ENCODE data around the gene CLEC2D.
"Not testable (repeated sequence)": the region's sequence is repeated elsewhere in the genome, so short reads cannot be mapped to it uniquely, and the experiment has no call there.

Gene CLEC2D

DNA sequence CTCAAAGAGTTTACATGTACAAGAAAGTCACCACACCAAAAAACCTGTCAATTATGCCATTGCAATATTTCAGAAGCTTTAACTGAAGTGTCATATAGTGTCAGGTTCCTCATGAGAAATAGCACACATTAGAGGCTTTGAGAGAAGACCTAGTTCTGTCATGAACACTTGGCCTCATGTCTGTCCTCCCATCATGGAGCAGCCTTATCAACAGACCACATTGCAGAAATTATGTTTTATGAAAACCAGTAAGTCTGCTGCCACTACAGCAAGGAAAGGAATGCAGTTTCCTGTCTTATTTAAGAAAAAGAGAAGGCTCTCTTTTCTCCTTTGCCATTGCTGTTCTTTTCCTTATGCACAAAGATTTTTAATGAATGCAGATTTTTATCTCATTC is 26.2 kb upstream of the CLEC2D start:
- H3K4me3 ChIP-seq (ENCODE audit: low read length): no peak overlapping the region
- no peak overlapping the region for H3K9ac ChIP-seq (ENCODE audit: low read length)
- H3K27ac ChIP-seq (ENCODE audit: low read length): no peak overlapping the region
- no peaks in the 10 kb centered on the region for H3K27me3 ChIP-seq (ENCODE audit: control insufficient read depth, insufficient read depth, low read length)
- peaks cover 11% of the 10 kb centered on the region for H3K4me1 ChIP-seq (ENCODE audit: control insufficient read depth, low read depth, low read length)
- peaks cover 7% of the 10 kb centered on the region for H3K9me3 ChIP-seq (ENCODE audit: control insufficient read depth, low read depth, low read length)
- H3K36me3 ChIP-seq (ENCODE audit: control insufficient read depth, low read depth, low read length): no peaks in the 10 kb centered on the region

DNA sequence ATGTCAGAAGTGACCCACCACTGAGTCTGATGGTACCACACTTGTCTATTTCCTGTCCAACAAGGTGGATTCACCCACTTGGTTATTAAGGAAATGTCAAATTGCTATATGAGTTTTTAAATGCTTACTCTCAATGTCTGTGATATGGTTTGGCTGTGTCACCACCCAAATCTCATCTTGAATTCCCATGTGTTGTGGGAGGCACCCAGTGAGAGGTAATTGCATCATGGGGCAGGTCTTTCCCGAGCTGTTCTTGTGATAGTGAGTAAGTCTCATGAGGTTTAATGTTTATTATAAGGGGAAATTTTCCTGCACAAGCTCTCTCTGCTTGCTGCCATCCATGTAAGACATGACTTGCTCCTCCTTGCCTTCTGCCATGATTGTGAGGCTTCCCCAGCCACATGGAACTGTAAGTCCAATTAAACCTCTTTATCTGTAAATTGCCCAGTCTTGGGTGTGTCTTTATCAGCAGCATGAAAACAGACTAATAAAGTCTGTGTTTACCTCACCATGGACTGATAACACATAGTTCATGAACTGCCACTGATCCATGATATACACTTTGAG is 24.4 kb upstream of the CLEC2D start:
- peaks cover 25% of the 10 kb centered on the region for H3K4me1 ChIP-seq (ENCODE audit: control insufficient read depth, low read depth, low read length)
- not testable (repeated sequence) for H3K4me3 ChIP-seq (ENCODE audit: low read length); H3K9ac ChIP-seq (ENCODE audit: low read length); H3K27me3 ChIP-seq (ENCODE audit: control insufficient read depth, insufficient read depth, low read length); H3K9me3 ChIP-seq (ENCODE audit: control insufficient read depth, low read depth, low read length); H3K36me3 ChIP-seq (ENCODE audit: control insufficient read depth, low read depth, low read length); H3K27ac ChIP-seq (ENCODE audit: low read length)

DNA sequence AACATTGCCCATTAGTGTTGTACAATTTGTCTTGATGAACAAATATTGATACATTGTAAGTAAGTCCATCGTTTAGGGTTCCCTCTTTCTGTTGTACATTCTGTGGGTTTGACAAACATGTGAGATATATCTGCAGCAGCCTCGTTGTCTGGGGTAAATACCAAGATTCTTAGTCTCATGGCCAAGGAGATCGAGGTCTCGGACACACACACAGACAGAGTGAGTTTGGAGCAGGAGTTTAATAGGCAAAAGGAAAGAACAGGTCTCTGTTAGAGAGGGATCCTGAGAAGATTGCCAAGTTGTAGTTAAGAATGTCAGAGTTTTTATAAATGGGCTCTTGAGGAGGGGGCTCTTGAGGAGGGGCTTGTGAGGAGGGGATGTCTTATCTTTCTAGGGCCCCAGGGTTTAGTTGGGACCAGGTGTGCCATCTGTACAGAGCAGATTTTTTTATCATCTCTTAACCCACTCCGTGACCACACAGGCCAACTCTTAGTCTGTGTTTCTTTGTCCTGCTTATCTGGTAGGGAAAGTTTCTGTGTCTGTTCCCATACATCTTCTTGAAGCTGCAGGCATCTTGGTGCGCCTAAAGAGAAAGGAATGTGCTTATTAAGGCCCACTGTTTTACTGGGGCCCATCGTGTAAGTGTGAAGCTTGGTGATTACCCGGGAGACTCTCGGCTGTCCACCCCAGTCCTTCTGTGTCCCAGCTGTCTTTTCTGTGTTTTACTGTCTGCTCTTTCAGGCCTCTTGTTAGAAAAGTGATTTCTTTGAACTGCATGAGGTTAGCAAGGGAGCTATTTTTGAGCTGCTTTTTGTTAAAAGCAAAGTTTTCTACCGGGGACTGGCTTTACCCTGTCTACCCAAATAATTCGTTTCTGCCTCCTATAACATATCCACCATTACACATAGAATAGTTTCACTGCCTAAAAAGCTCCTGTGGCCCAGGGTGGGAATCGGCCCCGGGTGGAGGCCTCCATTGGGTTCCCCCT is 22.4 kb upstream of the CLEC2D start:
- Histone ChIP-seq H3K4me1 (ENCODE audit: control insufficient read depth, low read depth, low read length) (peaks cover 34% of the 10 kb centered on the region), H3K36me3 (ENCODE audit: control insufficient read depth, low read depth, low read length) (no peaks in the 10 kb centered on the region), H3K27ac (ENCODE audit: low read length) (peak overlapping the region; percentile 77), H3K9ac (ENCODE audit: low read length) (peak overlapping the region; percentile 84), H3K27me3 (ENCODE audit: control insufficient read depth, insufficient read depth, low read length) (no peaks in the 10 kb centered on the region), H3K4me3 (ENCODE audit: low read length) (peak overlapping the region; percentile 92), H3K9me3 (ENCODE audit: control insufficient read depth, low read depth, low read length) (no peaks in the 10 kb centered on the region)

DNA sequence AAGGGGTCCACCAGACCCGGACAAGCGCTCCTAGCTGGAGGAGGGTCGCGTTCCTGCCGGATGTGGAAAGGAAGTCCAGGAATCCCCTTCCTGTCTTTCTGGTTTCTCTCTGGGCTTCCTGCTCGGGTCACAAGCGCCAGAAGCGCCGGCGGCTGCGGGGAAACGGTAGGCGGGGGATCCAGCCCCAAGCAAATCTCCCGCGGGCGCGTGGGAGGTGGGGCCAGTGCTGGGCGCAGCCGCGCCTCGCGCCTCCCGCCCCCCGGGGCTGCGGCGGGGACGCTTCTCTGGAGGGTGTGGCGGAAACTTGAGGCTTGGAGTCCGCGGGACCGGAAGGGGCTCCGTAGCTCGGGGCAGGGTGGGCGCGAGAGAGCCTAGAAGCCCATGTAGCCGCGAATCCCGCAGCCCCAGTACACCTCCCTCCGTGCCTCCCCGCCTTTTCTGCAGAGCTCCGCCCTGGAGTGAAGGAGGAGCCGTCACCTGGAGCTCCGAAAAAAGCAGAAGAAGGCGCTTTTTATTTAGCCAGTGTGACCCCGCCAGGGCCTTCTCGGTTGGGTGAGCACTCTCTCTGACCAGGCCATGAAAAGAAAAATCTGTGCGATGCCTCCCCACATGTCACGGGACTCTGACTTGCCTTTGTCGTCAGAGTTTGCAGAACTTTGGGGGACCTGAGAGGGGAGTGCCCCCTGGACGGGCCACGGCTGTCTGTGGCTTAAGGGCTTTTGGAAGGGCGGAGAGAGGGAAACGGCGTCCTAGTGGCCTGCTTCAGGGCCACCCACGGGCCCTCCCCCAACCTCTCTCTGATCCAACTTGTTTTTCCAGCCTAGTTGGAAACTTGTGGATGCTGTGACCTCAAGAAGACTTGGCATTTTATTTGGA is 21.4 kb upstream of the CLEC2D start:
- Histone ChIP-seq H3K27ac (ENCODE audit: low read length) (peak overlapping the region; percentile 77), H3K36me3 (ENCODE audit: control insufficient read depth, low read depth, low read length) (no peaks in the 10 kb centered on the region), H3K27me3 (ENCODE audit: control insufficient read depth, insufficient read depth, low read length) (no peaks in the 10 kb centered on the region), H3K9me3 (ENCODE audit: control insufficient read depth, low read depth, low read length) (no peaks in the 10 kb centered on the region), H3K4me1 (ENCODE audit: control insufficient read depth, low read depth, low read length) (peaks cover 34% of the 10 kb centered on the region), H3K4me3 (ENCODE audit: low read length) (peak overlapping the region; percentile 92), H3K9ac (ENCODE audit: low read length) (peak overlapping the region; percentile 84)

DNA sequence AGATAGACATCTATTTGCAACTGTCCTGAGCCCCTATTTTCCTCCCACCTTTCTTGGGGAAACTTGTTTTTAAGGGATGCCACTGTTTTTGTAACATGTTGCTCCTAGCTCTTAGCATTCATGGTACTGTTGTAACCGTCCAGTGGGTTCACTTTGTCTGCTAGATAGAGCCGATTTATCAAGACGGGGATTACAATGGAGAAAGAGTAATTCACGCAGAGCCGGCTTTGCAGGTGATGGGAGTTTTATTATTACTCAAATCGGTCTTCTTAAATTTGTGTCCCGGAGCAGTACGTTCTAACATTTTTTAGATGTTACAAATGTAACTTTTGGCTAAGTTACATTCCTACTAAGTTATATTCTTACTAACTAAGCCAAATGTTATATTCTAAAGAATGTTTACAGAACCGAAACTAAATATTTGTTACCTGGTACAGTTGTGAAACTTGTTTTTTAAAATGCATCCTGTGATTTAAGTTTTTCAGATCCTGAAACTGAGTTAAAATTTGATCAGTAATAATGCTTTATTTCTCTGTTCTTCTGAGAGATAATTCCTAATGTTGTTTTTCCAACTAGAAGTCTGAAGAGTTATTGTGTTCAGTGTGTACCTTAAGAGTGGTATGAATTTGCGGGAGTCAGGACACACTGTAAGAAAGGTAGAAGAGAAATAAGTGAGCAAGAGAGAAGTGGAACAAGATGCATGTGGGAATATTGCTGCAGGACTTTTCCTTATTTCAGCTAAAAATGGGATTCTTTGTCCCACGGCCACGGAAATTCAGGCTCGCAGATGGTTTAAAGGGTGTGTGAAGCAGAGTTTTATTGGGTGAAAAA is 20.6 kb upstream of the CLEC2D start:
- Histone ChIP-seq H3K4me1 (ENCODE audit: control insufficient read depth, low read depth, low read length) (peaks cover 34% of the 10 kb centered on the region), H3K27ac (ENCODE audit: low read length) (no peak overlapping the region), H3K4me3 (ENCODE audit: low read length) (peak overlapping the region; percentile 92), H3K9me3 (ENCODE audit: control insufficient read depth, low read depth, low read length) (no peaks in the 10 kb centered on the region), H3K27me3 (ENCODE audit: control insufficient read depth, insufficient read depth, low read length) (no peaks in the 10 kb centered on the region), H3K9ac (ENCODE audit: low read length) (peak overlapping the region; percentile 84), H3K36me3 (ENCODE audit: control insufficient read depth, low read depth, low read length) (no peaks in the 10 kb centered on the region)

DNA sequence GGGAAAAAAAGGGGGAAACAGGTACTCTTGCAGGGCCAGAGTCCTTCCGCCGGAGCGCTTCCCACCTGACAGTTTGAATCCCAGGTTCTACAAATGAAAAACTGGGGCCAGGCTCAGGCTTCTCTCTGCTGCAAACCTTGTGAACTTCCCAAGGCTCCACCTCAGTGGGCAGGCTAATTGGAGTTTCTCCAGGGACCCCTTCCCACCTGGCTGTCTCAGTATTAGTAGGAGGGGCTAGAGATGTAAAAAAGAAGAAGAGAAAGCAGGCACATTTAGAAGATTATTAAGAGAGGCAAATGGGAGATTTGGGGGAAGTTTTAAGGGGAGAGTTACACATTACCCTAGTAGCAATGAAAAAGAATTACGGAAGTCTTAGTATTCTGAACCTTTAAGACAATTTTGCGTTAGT is 20.0 kb upstream of the CLEC2D start:
- Histone ChIP-seq H3K9ac (ENCODE audit: low read length) (peak overlapping the region; percentile 84), H3K9me3 (ENCODE audit: control insufficient read depth, low read depth, low read length) (no peaks in the 10 kb centered on the region), H3K4me1 (ENCODE audit: control insufficient read depth, low read depth, low read length) (peaks cover 34% of the 10 kb centered on the region), H3K4me3 (ENCODE audit: low read length) (peak overlapping the region; percentile 92), H3K36me3 (ENCODE audit: control insufficient read depth, low read depth, low read length) (no peaks in the 10 kb centered on the region), H3K27me3 (ENCODE audit: control insufficient read depth, insufficient read depth, low read length) (no peaks in the 10 kb centered on the region), H3K27ac (ENCODE audit: low read length) (no peak overlapping the region)

DNA sequence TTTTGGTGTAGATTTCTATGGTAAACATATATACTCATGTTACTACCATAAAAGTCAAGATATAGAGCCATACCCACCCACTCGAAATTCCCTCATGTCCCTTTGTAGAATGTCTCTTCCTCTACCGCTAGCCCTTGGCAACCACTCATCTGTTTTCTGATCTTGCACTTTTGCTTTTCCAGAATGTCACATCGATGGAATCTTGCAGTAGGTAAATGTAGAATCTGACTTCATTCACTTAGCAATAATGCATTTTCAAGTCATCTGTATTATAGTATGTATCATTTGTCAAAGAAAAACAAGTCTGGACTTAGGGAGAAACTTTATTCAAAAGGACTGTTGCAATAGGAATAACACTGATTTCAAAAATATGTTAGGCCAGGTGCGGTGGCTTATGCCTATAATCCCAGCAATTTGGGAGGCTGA is 19.3 kb upstream of the CLEC2D start:
- peaks cover 34% of the 10 kb centered on the region for H3K4me1 ChIP-seq (ENCODE audit: control insufficient read depth, low read depth, low read length)
- no peaks in the 10 kb centered on the region for H3K9me3 ChIP-seq (ENCODE audit: control insufficient read depth, low read depth, low read length)
- H3K36me3 ChIP-seq (ENCODE audit: control insufficient read depth, low read depth, low read length): peaks cover 2% of the 10 kb centered on the region
- no peak overlapping the region for H3K27ac ChIP-seq (ENCODE audit: low read length)
- no peak overlapping the region for H3K9ac ChIP-seq (ENCODE audit: low read length)
- H3K4me3 ChIP-seq (ENCODE audit: low read length): no peak overlapping the region
- H3K27me3 ChIP-seq (ENCODE audit: control insufficient read depth, insufficient read depth, low read length): no peaks in the 10 kb centered on the region

DNA sequence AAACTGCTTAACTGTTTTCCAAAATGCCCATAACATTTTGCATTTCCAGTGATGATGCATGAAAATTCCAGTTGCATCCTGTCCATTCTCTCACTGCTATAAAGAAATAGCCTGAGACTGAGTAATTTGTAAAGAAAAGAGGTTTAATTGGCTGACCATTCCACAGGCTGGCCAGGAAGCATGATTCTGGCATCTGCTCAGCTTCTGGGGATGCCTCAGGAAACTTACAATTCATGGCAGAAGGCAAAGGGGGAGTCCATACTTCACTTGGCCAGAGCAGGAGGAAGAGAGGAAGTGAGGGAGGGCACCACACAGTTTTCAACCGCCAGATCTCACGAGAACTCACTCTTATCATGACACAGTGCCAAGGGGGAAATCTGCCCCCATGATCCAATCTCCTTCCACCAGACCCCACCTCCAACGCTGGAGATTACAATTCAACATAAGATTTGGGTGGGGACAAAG is 18.2 kb upstream of the CLEC2D start:
- H3K4me3 ChIP-seq (ENCODE audit: low read length): no peak overlapping the region
- H3K9me3 ChIP-seq (ENCODE audit: control insufficient read depth, low read depth, low read length): no peaks in the 10 kb centered on the region
- H3K9ac ChIP-seq (ENCODE audit: low read length): no peak overlapping the region
- H3K27me3 ChIP-seq (ENCODE audit: control insufficient read depth, insufficient read depth, low read length): no peaks in the 10 kb centered on the region
- H3K36me3 ChIP-seq (ENCODE audit: control insufficient read depth, low read depth, low read length): peaks cover 10% of the 10 kb centered on the region
- H3K27ac ChIP-seq (ENCODE audit: low read length): no peak overlapping the region
- H3K4me1 ChIP-seq (ENCODE audit: control insufficient read depth, low read depth, low read length): peaks cover 34% of the 10 kb centered on the region

DNA sequence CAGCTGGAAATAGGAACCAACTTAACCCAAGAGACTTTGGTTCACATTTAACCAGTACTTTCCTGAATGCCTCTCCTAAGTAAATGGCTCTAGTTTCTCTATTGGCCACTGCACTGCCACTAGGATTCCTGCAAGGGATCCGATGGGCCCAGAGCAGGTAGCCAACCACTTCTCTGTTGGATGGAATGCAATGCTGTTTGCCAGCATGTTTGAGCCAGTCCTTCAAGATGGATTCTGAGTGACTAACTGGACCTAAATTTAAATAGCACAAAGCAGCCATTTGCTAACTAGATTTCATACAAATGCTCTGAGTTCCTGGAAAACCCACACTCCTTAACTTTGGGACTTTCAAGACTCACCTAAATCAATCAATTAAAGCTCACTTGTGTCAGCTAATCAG is 9.5 kb upstream of the CLEC2D start:
- Histone ChIP-seq H3K27ac (ENCODE audit: low read length) (no peak overlapping the region), H3K4me1 (ENCODE audit: control insufficient read depth, low read depth, low read length) (no peaks in the 10 kb centered on the region), H3K27me3 (ENCODE audit: control insufficient read depth, insufficient read depth, low read length) (no peaks in the 10 kb centered on the region), H3K9ac (ENCODE audit: low read length) (no peak overlapping the region), H3K4me3 (ENCODE audit: low read length) (no peak overlapping the region), H3K9me3 (ENCODE audit: control insufficient read depth, low read depth, low read length) (no peaks in the 10 kb centered on the region), H3K36me3 (ENCODE audit: control insufficient read depth, low read depth, low read length) (peaks cover 42% of the 10 kb centered on the region)

DNA sequence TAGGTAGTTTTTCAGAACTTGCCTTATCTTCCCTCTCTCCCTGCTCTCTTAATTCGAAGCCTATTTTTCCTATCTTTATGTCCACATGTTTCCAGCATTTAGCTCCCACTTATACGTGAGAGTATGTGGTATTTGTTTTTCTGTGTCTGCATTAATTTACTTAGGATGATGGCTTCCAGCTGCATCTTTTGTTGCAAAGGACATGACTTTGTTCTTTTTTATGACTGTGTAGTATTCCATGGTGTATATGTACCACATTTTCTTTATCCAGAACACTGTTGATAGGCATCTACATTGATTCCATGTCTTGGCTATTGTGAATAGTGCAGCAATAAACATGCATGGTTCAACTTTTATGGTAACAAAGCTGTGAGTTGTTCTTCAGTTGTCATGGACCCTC is 7.8 kb upstream of the CLEC2D start:
- no peaks in the 10 kb centered on the region for H3K27me3 ChIP-seq (ENCODE audit: control insufficient read depth, insufficient read depth, low read length)
- H3K4me1 ChIP-seq (ENCODE audit: control insufficient read depth, low read depth, low read length): no peaks in the 10 kb centered on the region
- peaks cover 29% of the 10 kb centered on the region for H3K36me3 ChIP-seq (ENCODE audit: control insufficient read depth, low read depth, low read length)
- H3K9me3 ChIP-seq (ENCODE audit: control insufficient read depth, low read depth, low read length): no peaks in the 10 kb centered on the region
- no peak overlapping the region for H3K4me3 ChIP-seq (ENCODE audit: low read length)
- no peak overlapping the region for H3K9ac ChIP-seq (ENCODE audit: low read length)
- H3K27ac ChIP-seq (ENCODE audit: low read length): no peak overlapping the region

Measured in iPS-18a (cell line).